Subcutaneous adipose tissue (tissue), 4 donors: ENCODE measurements around the gene SFMBT1. TPM values are rescaled to one million over a fixed set of nuclear protein-coding genes. Genes with fewer than 3 reads are reported as not detected.

Experiments
- total RNA-seq, 4 donors: library from RNA; depleted of rRNA; stranded (reverse); fragments of >200 nt; gene quantifications; one replicate each; pipeline ENCODE4 v1.1.0, GENCODE V29; 2016
- TF ChIP-seq, protein P1 (sequence below): fragments of 450-650 bp; IDR thresholded peaks from one replicate; pipeline ENCODE4 v1.5.1; 2016; ENCODE audit warnings: low read depth, mild to moderate bottlenecking, control low read depth, antibody characterized with exemption, moderate library complexity

SFMBT1 gene
- total RNA-seq, 4 donors from 2014 or later = 4.9 to 15.5 (median 12.2) TPM

GRCh38 chr3:53005338-53005737 lies 40.5 kb downstream of the SFMBT1 start:
- TF ChIP-seq, protein P1, sequence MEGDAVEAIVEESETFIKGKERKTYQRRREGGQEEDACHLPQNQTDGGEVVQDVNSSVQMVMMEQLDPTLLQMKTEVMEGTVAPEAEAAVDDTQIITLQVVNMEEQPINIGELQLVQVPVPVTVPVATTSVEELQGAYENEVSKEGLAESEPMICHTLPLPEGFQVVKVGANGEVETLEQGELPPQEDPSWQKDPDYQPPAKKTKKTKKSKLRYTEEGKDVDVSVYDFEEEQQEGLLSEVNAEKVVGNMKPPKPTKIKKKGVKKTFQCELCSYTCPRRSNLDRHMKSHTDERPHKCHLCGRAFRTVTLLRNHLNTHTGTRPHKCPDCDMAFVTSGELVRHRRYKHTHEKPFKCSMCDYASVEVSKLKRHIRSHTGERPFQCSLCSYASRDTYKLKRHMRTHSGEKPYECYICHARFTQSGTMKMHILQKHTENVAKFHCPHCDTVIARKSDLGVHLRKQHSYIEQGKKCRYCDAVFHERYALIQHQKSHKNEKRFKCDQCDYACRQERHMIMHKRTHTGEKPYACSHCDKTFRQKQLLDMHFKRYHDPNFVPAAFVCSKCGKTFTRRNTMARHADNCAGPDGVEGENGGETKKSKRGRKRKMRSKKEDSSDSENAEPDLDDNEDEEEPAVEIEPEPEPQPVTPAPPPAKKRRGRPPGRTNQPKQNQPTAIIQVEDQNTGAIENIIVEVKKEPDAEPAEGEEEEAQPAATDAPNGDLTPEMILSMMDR = no peak

- TF ChIP-seq, protein P1 = no peak
Measured at GRCh38 chr3:53003320-53003719, 42.6 kb downstream of the SFMBT1 start.

- TF ChIP-seq, protein P1 = no peak
Measured at GRCh38 chr3:52998771-52999513, 46.9 kb downstream of the SFMBT1 start.

DNA sequence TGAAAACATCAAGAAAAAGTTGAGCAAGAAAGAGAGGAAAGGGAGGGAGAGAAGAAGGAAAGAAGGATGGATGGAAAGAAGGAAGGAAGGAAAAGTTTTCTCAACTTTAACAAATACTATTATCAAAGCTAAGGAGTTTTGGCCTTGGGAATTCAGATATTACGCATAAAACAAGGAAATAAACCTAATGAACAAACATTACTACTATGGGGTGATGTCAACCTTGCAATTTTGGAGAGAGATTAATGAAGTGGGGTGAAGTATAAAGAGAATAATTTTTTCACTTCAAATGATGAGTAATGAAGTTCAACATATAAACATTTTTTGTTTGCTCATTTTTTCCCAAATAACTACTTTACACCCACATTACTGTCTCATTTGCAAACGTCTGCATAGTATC lies 55.2 kb downstream of the SFMBT1 start:
- TF ChIP-seq, protein P1 = no peak

- TF ChIP-seq, protein P1 = no peak
Measured at GRCh38 chr3:52986938-52987337, 58.9 kb downstream of the SFMBT1 start.

- TF ChIP-seq, protein P1 = no peak
Measured at GRCh38 chr3:52986049-52986448, 59.8 kb downstream of the SFMBT1 start.

DNA sequence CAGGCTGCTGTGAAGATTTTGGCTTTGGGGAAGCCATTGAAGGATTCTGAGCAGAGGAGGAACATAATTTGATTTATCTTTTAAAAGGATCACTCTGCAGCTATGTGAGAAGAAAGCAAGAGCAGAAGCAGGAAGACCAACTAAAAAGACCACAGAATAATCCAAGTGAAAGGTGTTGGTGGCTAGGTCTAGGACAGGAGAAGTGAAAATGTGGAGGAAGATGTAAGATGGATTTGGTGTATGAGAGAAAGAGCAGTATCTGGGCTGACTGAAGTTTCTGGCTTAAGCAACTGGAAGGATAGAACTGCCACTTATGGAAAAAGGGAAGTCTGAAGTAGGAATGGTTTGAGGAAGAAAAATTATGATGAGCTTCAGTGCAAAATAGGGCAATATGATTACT lies 62.0 kb downstream of the SFMBT1 start:
- TF ChIP-seq, protein P1 = no peak
